GM19240 (cell line): Measurements from ENCODE around the gene FARS2.

Experiments
- DNase-seq: peaks from one replicate; pipeline ENCODE4 v3.0.0; 2011; ENCODE audit warnings: low spot score; ENCODE audit not compliant: insufficient read length

The FARS2 gene

GRCh38 chr6:5285526-5285925, 24.2 kb downstream of the FARS2 start:
- DNase-seq: no peak

GRCh38 chr6:5286780-5287179, 25.5 kb downstream of the FARS2 start:
- DNase-seq: no peak

- no peak for DNase-seq
Measured at GRCh38 chr6:5287205-5287965, 26.1 kb downstream of the FARS2 start.

GRCh38 chr6:5287966-5288297, 26.6 kb downstream of the FARS2 start:
- no peak for DNase-seq

- DNase-seq: no peak
Measured at GRCh38 chr6:5290097-5290496, 28.8 kb downstream of the FARS2 start.

- no peak for DNase-seq
Measured at GRCh38 chr6:5290500-5290899, 29.2 kb downstream of the FARS2 start.

- DNase-seq: no peak
Measured at GRCh38 chr6:5292154-5292553, 30.8 kb downstream of the FARS2 start.

- no peak for DNase-seq
Measured at GRCh38 chr6:5293692-5294091, 32.4 kb downstream of the FARS2 start.

GRCh38 chr6:5294392-5295211, 33.3 kb downstream of the FARS2 start:
- no peak for DNase-seq

GRCh38 chr6:5295623-5296022, 34.3 kb downstream of the FARS2 start:
- DNase-seq: no peak

- no peak for DNase-seq
Measured at GRCh38 chr6:5300206-5300764, 39.0 kb downstream of the FARS2 start.

- DNase-seq: peak; percentile 29
Measured at GRCh38 chr6:5302220-5302946, 41.1 kb downstream of the FARS2 start.

GRCh38 chr6:5302995-5303622, 41.8 kb downstream of the FARS2 start:
- peak; percentile 55 for DNase-seq

- DNase-seq: no peak
Measured at GRCh38 chr6:5303682-5304081, 42.4 kb downstream of the FARS2 start.

GRCh38 chr6:5305968-5306626, 44.8 kb downstream of the FARS2 start:
- no peak for DNase-seq

GRCh38 chr6:5307058-5307457, 45.7 kb downstream of the FARS2 start:
- DNase-seq: no peak

GRCh38 chr6:5308066-5308465, 46.8 kb downstream of the FARS2 start:
- DNase-seq: no peak

GRCh38 chr6:5314191-5314865, 53.0 kb downstream of the FARS2 start:
- DNase-seq: no peak

- DNase-seq: no peak
Measured at GRCh38 chr6:5315881-5316280, 54.6 kb downstream of the FARS2 start.

GRCh38 chr6:5316951-5317350, 55.6 kb downstream of the FARS2 start:
- no peak for DNase-seq
